ENCODE data around the gene MUC5B.

- TF ChIP-seq CTCF (IDR thresholded peaks at IDR 0.05) (no peak), POLR2A (IDR thresholded peaks at IDR 0.05) (no peak)
These were observed 662 bp downstream of the MUC5B start for GRCh38 chr11:1223346-1224110.

Measured in prostate gland (tissue), 2 donors.